Stimulated activated CD8-positive, alpha-beta memory T cell treated with anti-CD3 and anti-CD28 coated beads, Interleukin-12 subunit alpha, Interleukin-12 subunit beta, amount 100 ng/mL, for 24 hours (primary cell): ENCODE data around the gene MRO.
"Not testable (repeated sequence)": the region's sequence is repeated elsewhere in the genome, so short reads cannot be mapped to it uniquely, and the experiment has no call there.

Experiments used
- DNase-seq: peaks from one replicate; pipeline ENCODE4 v3.0.0-alpha.2; 2020; ENCODE audit errors: extremely low read depth

The MRO gene

GRCh38 chr18:50833496-50833895, 13.7 kb upstream of the MRO start:
- not testable (repeated sequence) for DNase-seq

- no peak for DNase-seq
Measured at GRCh38 chr18:50832754-50833153, 12.9 kb upstream of the MRO start.

GRCh38 chr18:50830544-50830943, 10.7 kb upstream of the MRO start:
- DNase-seq, result no peak

- no peak for DNase-seq
Measured at GRCh38 chr18:50829644-50830043, 9.8 kb upstream of the MRO start.

GRCh38 chr18:50826027-50826426, 6.2 kb upstream of the MRO start:
- no peak for DNase-seq

GRCh38 chr18:50825621-50826020, 5.8 kb upstream of the MRO start:
- DNase-seq, result no peak

GRCh38 chr18:50822756-50823155, 2.9 kb upstream of the MRO start:
- DNase-seq, result no peak

GRCh38 chr18:50820901-50821520, 1.2 kb upstream of the MRO start:
- DNase-seq, result no peak

- no peak for DNase-seq
Measured at GRCh38 chr18:50819027-50819727, 639 bp downstream of the MRO start.

GRCh38 chr18:50816419-50817166, 3.2 kb downstream of the MRO start:
- DNase-seq, result no peak

GRCh38 chr18:50814395-50814794, 5.4 kb downstream of the MRO start:
- no peak for DNase-seq

- no peak for DNase-seq
Measured at GRCh38 chr18:50813353-50813752, 6.5 kb downstream of the MRO start.

- no peak for DNase-seq
Measured at GRCh38 chr18:50812834-50813233, 7.0 kb downstream of the MRO start.

GRCh38 chr18:50807176-50807575, 12.6 kb downstream of the MRO start:
- DNase-seq, result no peak

- no peak for DNase-seq
Measured at GRCh38 chr18:50806208-50806616, 13.6 kb downstream of the MRO start.

- DNase-seq, result no peak
Measured at GRCh38 chr18:50805732-50806131, 14.1 kb downstream of the MRO start.

GRCh38 chr18:50803592-50803991, 16.2 kb downstream of the MRO start:
- DNase-seq, result no peak

- DNase-seq, result no peak
Measured at GRCh38 chr18:50802141-50802540, 17.7 kb downstream of the MRO start.

- DNase-seq, result no peak
Measured at GRCh38 chr18:50797142-50797541, 22.7 kb downstream of the MRO start.

- no peak for DNase-seq
Measured at GRCh38 chr18:50796495-50796894, 23.3 kb downstream of the MRO start.

- DNase-seq, result no peak
Measured at GRCh38 chr18:50793641-50794565, 25.9 kb downstream of the MRO start.

- DNase-seq, result no peak
Measured at GRCh38 chr18:50792885-50793284, 26.9 kb downstream of the MRO start.
